PC-9 (cell line): ENCODE data around the gene TAC3.
"Not testable (repeated sequence)": the region's sequence is repeated elsewhere in the genome, so short reads cannot be mapped to it uniquely, and the experiment has no call there.

Experiments used
- EZH2 ChIP-seq: fragments of 200-600 bp; sonication (generic); IDR thresholded peaks from 2 replicates; pipeline ENCODE4 v1.8.0; 2017; ENCODE audit warnings: antibody characterized with exemption, low read depth
- TF ChIP-seq, protein P1 (sequence below): fragments of 200-600 bp; sonication (generic); conservative IDR thresholded peaks from 2 replicates; pipeline ENCODE4 v1.6.1; 2017; ENCODE audit warnings: mixed run types, antibody characterized with exemption, mild to moderate bottlenecking, moderate library complexity

GRCh38 chr12:57018353-57018752 lies 2.0 kb upstream of the TAC3 start:
- TF ChIP-seq, protein P1, sequence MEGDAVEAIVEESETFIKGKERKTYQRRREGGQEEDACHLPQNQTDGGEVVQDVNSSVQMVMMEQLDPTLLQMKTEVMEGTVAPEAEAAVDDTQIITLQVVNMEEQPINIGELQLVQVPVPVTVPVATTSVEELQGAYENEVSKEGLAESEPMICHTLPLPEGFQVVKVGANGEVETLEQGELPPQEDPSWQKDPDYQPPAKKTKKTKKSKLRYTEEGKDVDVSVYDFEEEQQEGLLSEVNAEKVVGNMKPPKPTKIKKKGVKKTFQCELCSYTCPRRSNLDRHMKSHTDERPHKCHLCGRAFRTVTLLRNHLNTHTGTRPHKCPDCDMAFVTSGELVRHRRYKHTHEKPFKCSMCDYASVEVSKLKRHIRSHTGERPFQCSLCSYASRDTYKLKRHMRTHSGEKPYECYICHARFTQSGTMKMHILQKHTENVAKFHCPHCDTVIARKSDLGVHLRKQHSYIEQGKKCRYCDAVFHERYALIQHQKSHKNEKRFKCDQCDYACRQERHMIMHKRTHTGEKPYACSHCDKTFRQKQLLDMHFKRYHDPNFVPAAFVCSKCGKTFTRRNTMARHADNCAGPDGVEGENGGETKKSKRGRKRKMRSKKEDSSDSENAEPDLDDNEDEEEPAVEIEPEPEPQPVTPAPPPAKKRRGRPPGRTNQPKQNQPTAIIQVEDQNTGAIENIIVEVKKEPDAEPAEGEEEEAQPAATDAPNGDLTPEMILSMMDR: not testable (repeated sequence)
- TF ChIP-seq EZH2: not testable (repeated sequence)
